NCI-H1436 (cell line): ENCODE data around the gene SCN1B.

Experiments used
- DNase-seq: peaks from one replicate; lab custom pipeline; 2025; lab: John Stamatoyannopoulos, UW

Gene SCN1B

GRCh38 chr19:35053667-35054293, 23.5 kb downstream of the SCN1B start:
- DNase-seq = no peak

- no peak for DNase-seq
Measured at GRCh38 chr19:35054626-35055025, 24.4 kb downstream of the SCN1B start.

- no peak for DNase-seq
Measured at GRCh38 chr19:35055715-35056179, 25.5 kb downstream of the SCN1B start.

DNA sequence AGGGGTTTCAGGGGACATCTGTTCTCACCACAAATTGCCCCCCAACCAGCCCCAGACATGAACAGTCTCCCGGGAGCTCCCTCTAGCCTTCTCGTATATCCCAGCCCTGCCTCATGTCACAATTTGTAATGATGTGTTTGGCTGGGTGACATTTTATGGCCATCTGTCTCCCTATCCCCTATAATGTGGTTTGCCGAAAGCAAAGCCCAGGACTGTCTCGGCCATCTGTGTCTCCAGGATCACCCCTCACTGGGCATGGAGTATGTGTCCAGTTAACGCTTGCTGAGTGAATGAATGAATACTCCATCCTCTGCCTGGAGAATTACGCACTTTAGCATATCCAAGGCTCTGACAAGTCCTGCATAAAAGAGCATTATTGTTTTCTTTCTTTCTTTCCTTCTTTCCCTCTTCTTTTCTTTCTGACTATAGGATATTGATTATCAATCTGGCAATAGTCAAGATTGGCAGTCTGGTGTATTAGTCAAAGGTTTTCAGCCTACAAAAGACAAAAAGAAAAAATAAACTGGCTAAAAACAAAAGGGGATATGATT, 26.3 kb downstream of the SCN1B start:
- no peak for DNase-seq

DNA sequence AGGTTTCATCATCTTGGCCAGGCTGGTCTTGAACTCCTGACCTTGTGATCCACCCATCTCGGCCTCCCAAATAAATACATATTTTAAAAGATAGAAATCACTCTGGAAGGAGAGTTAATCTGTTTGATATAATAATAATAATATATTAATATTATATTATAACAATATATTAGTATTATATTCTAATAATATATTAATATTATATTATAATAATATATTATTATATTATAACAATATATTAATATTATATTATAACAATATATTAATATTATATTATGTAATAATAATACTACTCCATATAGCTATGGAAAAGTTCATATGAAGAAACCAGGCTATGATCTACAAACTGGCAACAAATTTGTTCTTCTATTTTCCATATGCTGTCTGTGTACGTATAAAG, 28.1 kb downstream of the SCN1B start:
- no peak for DNase-seq

DNA sequence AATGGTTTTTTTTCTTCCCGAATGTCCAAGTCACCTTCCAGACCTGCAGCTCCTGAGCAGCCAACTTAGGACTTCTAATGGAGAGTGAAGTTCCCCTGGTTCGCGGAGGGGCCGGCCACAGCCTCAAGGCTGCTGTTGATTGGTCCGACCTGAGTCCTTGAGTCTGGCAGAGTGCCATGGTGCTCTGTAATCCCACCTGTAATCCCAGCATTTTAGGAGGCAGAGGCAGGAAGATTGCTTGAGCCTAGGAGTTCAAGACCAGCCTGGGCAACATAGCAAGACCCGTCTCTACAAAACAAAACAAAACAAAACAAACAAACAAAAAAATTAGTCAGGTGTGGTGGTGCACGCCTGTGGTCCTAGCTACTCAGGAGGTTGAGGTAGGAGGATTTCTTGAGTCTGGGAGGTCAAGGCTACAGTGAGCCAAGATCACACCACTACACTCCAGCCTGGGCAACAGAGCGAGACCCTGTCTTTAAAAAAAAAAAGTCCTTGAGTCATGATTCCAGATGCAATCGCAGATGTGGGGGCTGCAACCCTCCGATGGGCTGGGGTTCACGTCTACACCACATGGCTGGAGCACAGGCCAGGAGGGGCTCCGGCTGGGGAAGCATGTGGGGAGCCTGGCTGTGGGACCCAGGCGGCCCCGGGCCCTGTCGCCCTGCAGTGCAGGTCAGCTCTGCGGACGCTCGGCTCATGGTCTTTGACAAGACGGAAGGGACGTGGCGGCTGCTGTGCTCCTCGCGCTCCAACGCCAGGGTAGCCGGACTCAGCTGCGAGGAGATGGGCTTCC, 28.9 kb downstream of the SCN1B start:
- DNase-seq = no peak

DNA sequence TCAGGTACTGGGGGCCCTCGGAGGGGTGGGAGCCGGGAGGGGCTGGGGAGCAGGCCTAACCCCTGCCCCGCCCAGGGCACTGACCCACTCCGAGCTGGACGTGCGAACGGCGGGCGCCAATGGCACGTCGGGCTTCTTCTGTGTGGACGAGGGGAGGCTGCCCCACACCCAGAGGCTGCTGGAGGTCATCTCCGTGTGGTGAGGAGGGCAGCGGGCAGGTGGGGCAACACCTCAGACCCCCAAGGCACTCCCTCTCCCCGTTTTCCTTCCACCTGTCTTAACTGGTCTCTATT, 29.5 kb downstream of the SCN1B start:
- DNase-seq = no peak

DNA sequence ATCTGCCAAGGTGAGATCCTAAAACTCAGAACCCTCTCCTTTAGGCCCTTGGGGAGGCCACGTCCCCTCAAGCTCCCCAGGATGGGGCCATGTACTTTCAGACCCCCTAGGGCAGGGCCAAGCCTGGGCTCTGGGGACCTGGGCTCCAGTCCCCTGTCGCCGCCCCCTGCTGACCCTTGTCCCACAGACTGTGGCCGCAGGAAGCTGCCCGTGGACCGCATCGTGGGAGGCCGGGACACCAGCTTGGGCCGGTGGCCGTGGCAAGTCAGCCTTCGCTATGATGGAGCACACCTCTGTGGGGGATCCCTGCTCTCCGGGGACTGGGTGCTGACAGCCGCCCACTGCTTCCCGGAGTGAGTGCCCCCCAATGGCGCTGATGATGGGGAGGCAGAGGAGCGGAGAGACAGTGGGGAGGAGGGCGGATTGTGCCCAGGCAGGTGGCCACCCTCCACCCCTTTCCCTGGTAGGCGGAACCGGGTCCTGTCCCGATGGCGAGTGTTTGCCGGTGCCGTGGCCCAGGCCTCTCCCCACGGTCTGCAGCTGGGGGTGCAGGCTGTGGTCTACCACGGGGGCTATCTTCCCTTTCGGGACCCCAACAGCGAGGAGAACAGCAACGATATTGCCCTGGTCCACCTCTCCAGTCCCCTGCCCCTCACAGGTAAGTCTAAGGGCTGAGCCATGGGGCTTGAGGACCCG, 30.0 kb downstream of the SCN1B start:
- DNase-seq = no peak

- DNase-seq = no peak
Measured at GRCh38 chr19:35061583-35062373, 31.5 kb downstream of the SCN1B start.

DNA sequence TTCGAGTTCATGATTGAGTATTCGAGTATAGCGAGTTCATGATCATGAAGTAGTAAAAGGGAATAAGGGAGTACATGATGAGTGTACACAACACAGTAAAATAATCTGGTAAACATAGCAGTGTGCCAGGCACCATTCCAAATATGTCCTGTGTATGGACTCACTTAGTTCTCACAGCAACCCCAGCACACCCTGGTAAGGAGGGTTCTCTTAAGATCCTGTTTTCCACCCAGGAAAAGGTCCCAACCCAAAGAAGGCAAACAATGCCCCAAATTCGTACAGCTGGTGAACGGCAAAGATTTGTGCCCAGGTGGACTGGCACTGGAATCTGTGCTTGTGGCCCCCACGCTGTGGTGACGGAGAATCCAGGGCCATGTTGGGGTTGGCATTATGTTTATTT, 32.7 kb downstream of the SCN1B start:
- no peak for DNase-seq

DNA sequence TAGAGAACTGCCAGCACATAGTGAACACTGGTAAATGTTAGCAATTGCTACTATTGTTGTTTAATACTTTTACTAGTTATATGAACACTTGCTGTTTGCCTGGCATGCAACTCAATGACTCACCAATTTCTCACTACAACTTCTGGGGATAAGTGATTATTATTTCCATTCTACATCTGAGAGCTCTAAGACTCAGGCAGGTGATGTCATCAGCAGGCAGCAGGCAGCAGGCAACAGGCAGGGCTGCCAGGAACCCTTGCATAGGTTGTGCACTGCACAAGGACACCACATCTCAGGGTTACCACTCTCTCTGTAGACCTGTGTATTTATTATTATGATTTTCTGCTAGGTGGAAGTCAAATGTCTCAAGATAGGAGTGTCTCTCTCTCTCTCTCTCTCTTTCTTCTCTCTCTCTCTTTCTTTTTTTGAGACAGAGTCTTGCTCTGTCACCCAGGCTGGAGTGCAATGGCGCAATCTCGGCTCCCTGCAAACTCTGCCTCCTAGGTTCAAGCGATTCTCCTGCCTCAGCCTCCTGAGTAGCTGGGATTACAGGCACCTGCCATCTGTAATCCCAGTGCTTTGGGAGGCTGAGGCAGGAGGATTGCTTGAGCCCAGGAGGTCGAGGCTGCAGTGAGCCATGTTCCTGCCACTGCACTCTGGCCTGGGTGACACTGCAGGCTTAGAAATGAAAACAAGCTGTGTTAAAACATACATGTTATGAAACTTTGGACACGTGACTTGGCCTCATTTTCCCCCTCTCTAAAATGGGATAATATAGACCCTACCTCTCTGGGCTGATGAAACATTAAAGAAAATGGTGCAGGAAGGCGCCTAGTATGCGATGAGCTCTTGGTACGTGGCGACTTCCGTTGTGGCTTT, 33.9 kb downstream of the SCN1B start:
- DNase-seq = no peak

DNA sequence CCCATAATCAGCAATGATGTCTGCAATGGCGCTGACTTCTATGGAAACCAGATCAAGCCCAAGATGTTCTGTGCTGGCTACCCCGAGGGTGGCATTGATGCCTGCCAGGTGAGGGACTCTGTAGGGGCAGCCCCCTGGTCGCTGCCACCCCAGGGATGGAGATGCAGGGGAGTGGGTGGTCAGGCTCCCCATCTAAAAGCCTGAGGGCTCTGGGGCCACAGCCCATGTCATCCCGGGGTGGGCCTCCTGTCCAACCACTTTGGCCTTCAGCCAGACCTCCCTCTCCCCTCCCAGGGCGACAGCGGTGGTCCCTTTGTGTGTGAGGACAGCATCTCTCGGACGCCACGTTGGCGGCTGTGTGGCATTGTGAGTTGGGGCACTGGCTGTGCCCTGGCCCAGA, 35.3 kb downstream of the SCN1B start:
- DNase-seq = no peak

- no peak for DNase-seq
Measured at GRCh38 chr19:35066121-35066520, 35.9 kb downstream of the SCN1B start.

DNA sequence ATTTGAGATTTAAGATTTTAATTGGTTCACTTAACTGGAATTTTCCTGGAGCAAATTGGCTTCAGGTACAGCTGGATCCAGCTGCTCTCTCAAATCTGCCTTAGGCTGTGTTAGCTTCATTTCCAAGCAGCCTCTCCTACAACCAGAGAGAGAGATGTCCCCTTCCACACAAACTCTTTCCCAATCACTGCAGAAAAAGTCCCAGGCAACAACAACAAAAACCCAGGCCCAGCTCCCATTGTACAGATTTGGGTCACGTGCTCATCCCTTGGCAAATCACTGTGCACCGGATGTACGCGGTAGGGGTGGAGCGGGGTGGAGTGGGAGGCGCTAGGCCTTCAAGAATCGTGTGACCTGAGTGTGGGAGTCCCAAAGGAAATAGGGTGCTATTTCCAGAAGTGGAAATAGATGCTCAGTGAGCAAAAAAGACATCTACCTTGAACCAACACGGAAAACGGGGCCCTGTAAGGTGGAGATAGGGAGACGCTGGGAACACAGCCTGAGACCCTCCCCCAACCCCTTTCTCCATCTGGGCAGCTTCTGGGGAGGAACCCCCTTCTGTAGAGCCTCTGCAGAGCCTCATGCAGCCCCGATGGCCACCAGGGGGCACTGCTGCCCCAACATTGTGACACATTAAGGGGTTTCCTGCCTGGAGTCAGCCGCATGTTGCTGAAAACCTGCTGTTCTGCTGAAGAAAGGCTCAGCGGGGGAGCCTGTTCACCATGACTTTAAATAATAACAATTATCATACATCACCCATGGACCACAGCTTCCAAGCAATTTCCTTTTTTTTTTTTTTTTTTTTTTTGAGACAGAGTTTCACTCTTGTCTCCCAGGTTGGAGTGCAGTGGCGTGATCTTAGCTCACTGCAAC, 36.7 kb downstream of the SCN1B start:
- peak; percentile 35 for DNase-seq

DNA sequence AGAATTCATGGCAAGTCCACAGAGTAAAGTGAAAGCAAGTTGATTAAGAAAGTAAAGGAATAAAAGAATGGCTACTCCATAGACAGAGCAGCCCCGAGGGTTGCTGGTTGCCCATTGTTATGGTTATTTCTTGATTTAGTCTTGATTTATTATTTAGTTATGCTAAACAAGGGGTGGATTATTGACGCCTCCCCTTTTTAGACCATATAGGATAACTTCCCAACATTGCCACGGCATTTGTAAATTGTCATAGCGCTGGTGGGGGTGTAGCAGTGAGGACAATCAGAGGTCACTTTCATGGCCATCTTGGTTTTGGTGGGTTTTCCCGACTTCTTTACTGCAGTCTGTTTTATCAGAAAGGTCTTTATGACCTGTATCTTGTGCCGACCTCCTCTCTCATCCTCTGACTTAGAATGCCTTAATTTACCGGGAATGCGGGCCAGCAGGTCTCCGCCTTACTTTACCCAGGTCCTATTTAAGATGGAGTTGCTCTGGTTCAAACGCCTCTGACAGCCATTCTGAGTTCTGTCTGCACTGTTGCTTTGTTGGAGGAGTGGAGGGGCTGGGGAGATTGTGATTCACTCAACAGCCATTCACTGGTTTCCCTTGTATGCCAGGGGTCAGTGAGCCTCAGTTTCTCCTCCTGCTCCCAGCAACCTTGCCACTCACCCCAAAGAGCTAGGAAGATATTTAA, 38.8 kb downstream of the SCN1B start:
- no peak for DNase-seq

DNA sequence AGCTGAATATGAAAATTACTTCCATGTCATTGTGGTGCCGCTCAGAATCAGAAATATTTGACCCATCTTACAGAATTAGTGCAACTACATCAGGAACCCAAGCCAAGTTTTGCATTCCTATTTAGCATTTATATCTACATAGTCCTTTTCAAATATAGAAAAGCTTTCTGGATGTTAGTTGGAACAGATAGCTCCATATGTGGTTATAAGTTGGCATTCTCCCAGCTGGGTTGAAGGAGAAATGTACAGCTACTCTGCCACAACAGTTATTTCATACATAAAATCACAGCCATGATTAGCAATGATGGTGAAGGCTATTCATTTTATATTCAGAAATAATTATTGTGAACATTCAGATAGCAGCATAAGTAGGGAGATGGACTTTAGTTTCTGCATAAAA, 39.4 kb downstream of the SCN1B start:
- no peak for DNase-seq

DNA sequence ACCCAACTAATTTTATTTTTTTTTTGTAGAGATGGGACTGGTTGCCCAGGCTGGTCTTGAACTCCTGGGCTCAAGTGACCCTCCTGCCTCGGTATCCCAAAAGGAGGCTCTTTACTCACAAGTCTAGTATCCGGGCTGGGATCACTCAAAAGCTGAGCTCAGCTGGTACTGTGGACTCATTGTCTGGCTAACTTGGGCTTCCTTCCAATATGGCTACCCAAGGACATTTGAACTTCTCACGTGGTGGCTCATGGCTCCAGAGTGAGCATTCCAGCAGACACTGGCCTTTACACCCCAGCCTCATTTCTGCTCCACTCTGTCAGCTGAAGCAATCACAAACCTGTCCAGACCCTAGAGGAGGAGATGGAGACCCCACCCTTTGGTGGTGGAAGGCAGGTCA, 40.2 kb downstream of the SCN1B start:
- no peak for DNase-seq

DNA sequence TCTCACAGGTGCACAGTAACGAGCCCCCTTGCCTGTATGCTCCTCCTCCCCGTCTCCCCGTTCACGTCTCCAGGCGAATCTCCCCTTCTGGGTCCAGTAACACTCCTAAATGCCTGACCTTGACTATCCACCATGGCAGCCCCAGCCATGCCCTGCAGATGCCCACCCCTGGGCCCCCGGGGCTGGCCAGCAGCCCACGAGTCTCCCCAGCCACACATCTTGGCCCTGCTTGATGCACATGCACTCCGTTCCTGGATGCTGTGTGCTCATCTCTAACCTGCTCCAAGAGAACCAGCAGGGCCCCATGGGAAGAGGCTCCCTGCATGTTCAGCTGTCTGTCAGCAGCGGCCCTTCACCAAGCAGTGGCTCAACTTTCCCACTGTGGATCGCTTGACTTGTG, 43.2 kb downstream of the SCN1B start:
- no peak for DNase-seq

DNA sequence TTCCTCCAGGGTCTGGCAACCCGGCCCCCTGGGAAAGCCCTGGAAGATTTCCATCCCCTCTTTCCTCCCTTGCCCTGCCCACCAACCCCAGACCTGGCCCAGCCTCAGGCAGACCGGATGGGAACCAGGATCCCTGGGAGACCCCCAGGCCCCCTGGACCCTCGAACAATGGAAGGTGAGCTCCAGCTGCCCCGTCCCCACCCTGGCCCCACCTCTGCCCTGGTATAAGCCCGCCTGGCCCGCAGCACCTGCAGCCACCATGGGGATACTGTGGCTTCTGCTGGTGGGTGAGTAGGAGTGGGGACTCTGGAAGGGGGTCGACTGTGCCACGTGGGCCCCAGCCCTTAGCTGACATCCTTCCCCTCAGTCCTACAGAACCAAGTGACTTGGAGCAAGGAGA, 43.7 kb downstream of the SCN1B start:
- no peak for DNase-seq
